H9 (cell line): Measurements from ENCODE around the gene KISS1R. TPM values are rescaled to one million over a fixed set of nuclear protein-coding genes. Genes with fewer than 3 reads are reported as not detected.

Experiments
- DNase-seq: peaks from one replicate; pipeline ENCODE4 v3.0.0-alpha.2; 2017
- H2AFZ ChIP-seq: one replicate; pipeline ENCODE4 v1.6.1; 2013; ENCODE audit warnings: mild to moderate bottlenecking, low read length, control low read depth, moderate library complexity
- H2AK5ac ChIP-seq: 2 replicates; pipeline ENCODE4 v1.6.1; 2013; ENCODE audit warnings: low read length, control low read depth, mixed read lengths; ENCODE audit not compliant: insufficient read length
- H2BK120ac ChIP-seq: one replicate; pipeline ENCODE4 v1.6.1; 2013; ENCODE audit warnings: low read depth, mild to moderate bottlenecking, low read length, control low read depth, inconsistent platforms; ENCODE audit not compliant: poor library complexity, severe bottlenecking
- H2BK12ac ChIP-seq: 2 replicates; pipeline ENCODE4 v1.6.1; 2013; ENCODE audit warnings: low read length, control low read depth, mixed read lengths, low read depth; ENCODE audit not compliant: insufficient read length
- H2BK15ac ChIP-seq: 2 replicates; pipeline ENCODE4 v1.6.1; 2013; ENCODE audit warnings: low read depth, low read length, control low read depth
- H2BK20ac ChIP-seq: one replicate; pipeline ENCODE4 v1.6.1; 2013; ENCODE audit warnings: low read depth, mild to moderate bottlenecking, low read length, control low read depth, inconsistent platforms; ENCODE audit not compliant: poor library complexity, severe bottlenecking
- H2BK5ac ChIP-seq: 2 replicates; pipeline ENCODE4 v1.6.1; 2013; ENCODE audit warnings: low read length, control low read depth, mixed read lengths; ENCODE audit not compliant: insufficient read length
- H3K14ac ChIP-seq: 2 replicates; pipeline ENCODE4 v1.6.1; 2013; ENCODE audit warnings: low read length, control low read depth; ENCODE audit not compliant: insufficient read depth
- H3K18ac ChIP-seq: 2 replicates; pipeline ENCODE4 v1.6.1; 2013; ENCODE audit warnings: low read depth, mild to moderate bottlenecking, mixed read lengths, low read length, control low read depth; ENCODE audit not compliant: insufficient read length
- H3K23ac ChIP-seq: 2 replicates; pipeline ENCODE4 v1.6.1; 2013; ENCODE audit warnings: low read length, control low read depth, mixed read lengths, low read depth; ENCODE audit not compliant: insufficient read length
- H3K23me2 ChIP-seq: 2 replicates; pipeline ENCODE4 v1.6.1; 2013; ENCODE audit warnings: low read depth, mild to moderate bottlenecking, mixed read lengths, low read length, control low read depth; ENCODE audit not compliant: insufficient read length, poor library complexity, severe bottlenecking
- H3K27ac ChIP-seq: 2 replicates; pipeline ENCODE4 v1.5.1; 2013; ENCODE audit warnings: low read length, control low read depth, mixed read lengths, low read depth; ENCODE audit not compliant: insufficient read length
- H3K27me3 ChIP-seq: 2 replicates; pipeline ENCODE4 v1.6.1; 2013; ENCODE audit warnings: low read length, control low read depth, inconsistent platforms; ENCODE audit not compliant: insufficient read depth
- H3K4ac ChIP-seq: 2 replicates; pipeline ENCODE4 v1.6.1; 2013; ENCODE audit warnings: low read depth, mild to moderate bottlenecking, control low read depth, inconsistent platforms, low read length, moderate library complexity
- H3K4me1 ChIP-seq: 2 replicates; pipeline ENCODE4 v1.6.1; 2013; ENCODE audit warnings: low read length, control low read depth, inconsistent platforms; ENCODE audit not compliant: insufficient read depth
- H3K4me2 ChIP-seq: 2 replicates; pipeline ENCODE4 v1.6.1; 2013; ENCODE audit warnings: low read length, control low read depth, mixed read lengths; ENCODE audit not compliant: insufficient read length, insufficient read depth
- H3K56ac ChIP-seq: 2 replicates; pipeline ENCODE4 v1.6.1; 2013; ENCODE audit warnings: low read depth, mild to moderate bottlenecking, mixed read lengths, low read length, control low read depth; ENCODE audit not compliant: insufficient read length
- H3K79me1 ChIP-seq: 2 replicates; pipeline ENCODE4 v1.6.1; 2013; ENCODE audit warnings: low read depth, mild to moderate bottlenecking, moderate library complexity, low read length, control low read depth, inconsistent platforms; ENCODE audit not compliant: insufficient read depth, poor library complexity, severe bottlenecking
- H3K79me2 ChIP-seq: 2 replicates; pipeline ENCODE4 v1.6.1; 2013; ENCODE audit warnings: low read length, control low read depth, inconsistent platforms; ENCODE audit not compliant: insufficient read depth
- H3K9ac ChIP-seq: 2 replicates; pipeline ENCODE4 v1.6.1; 2013; ENCODE audit warnings: low read length, control low read depth, mixed read lengths; ENCODE audit not compliant: insufficient read length; ENCODE audit errors: extremely low read depth
- H3K9me3 ChIP-seq: one replicate; pipeline ENCODE4 v1.6.1; 2013; ENCODE audit warnings: low read depth, low read length, inconsistent platforms; ENCODE audit not compliant: control insufficient read depth
- H3T11ph ChIP-seq: one replicate; pipeline ENCODE4 v1.6.1; 2013; ENCODE audit warnings: mild to moderate bottlenecking, low read length, control low read depth, inconsistent platforms
- H4K20me1 ChIP-seq: one replicate; pipeline ENCODE4 v1.6.1; 2013; ENCODE audit not compliant: control insufficient read depth, insufficient read length, insufficient read depth
- H4K5ac ChIP-seq: 2 replicates; pipeline ENCODE4 v1.6.1; 2013; ENCODE audit warnings: low read depth, mild to moderate bottlenecking, mixed read lengths, low read length, control low read depth; ENCODE audit not compliant: insufficient read length
- H4K8ac ChIP-seq: replicated peaks from 2 replicates; pipeline ENCODE4 v1.6.1; 2013; ENCODE audit warnings: low read length, control low read depth, mixed read lengths, low read depth; ENCODE audit not compliant: insufficient read length
- H4K91ac ChIP-seq: 2 replicates; pipeline ENCODE4 v1.6.1; 2013; ENCODE audit warnings: low read depth, mild to moderate bottlenecking, moderate library complexity, mixed read lengths, low read length, control low read depth; ENCODE audit not compliant: insufficient read length
- H3K27ac Mint-ChIP-seq, 3 experiments: 2 replicates in 2 of 3; 3 replicates in 1 of 3; pipeline ENCODE4 v1.8.0; 2020 to 2021; ENCODE audit warnings: mixed read lengths in 3 of 3, mild to moderate bottlenecking in 1 of 3, moderate library complexity in 1 of 3
- H3K27me3 Mint-ChIP-seq: 2 replicates; pipeline ENCODE4 v1.8.0; 2021; ENCODE audit warnings: low read depth, mild to moderate bottlenecking, moderate library complexity, mixed read lengths
- H3K36me3 Mint-ChIP-seq, 3 experiments: 2 replicates in 2 of 3; 3 replicates in 1 of 3; pipeline ENCODE4 v1.8.0; 2020 to 2021; ENCODE audit warnings: low read depth in 3 of 3, mixed read lengths in 3 of 3; ENCODE audit not compliant: insufficient read depth in 1 of 3
- H3K4me1 Mint-ChIP-seq, 2 experiments: 2 replicates each; pipeline ENCODE4 v1.8.0; 2020; ENCODE audit warnings: mixed read lengths in 2 of 2
- H3K4me3 Mint-ChIP-seq, 2 experiments: 2 replicates in 1 of 2; 3 replicates in 1 of 2; pipeline ENCODE4 v1.8.0; 2020 to 2021; ENCODE audit warnings: mild to moderate bottlenecking in 2 of 2, mixed read lengths in 2 of 2, moderate library complexity in 1 of 2
- H3K9me3 Mint-ChIP-seq, 2 experiments: 2 replicates in 1 of 2; 3 replicates in 1 of 2; pipeline ENCODE4 v1.8.0; 2020; ENCODE audit warnings: mild to moderate bottlenecking in 2 of 2, mixed read lengths in 2 of 2, moderate library complexity in 1 of 2
- CTCF ChIP-seq: fragments of 200-600 bp; sonication (generic); conservative IDR thresholded peaks from 3 replicates; pipeline ENCODE4 v1.8.0; 2021; ENCODE audit warnings: antibody characterized with exemption, mild to moderate bottlenecking
- WGBS: extraction: QIAGEN DNeasy Blood & Tissue Kit; methylation state at CpG from one replicate; pipeline ENCODE4 v1.1.7; 2013; ENCODE audit warnings: missing lambda C conversion rate, low lambda C conversion rate, mixed read lengths; ENCODE audit not compliant: insufficient read length; ENCODE audit errors: extremely low coverage; 5-methylcytosine and 5-hydroxymethylcytosine counted together
- total RNA-seq: library from RNA; stranded (reverse); gene quantifications from 2 replicates; pipeline ENCODE4 v1.2.1, GENCODE V29; 2021

KISS1R gene
- total RNA-seq, 1 experiment from 2014 or later = 3.3 TPM

- H3K9me3 Mint-ChIP-seq = peaks cover 0 to 3% of the 10 kb centered on the region in 2 experiments; a peak in 1 of 5 replicates
- peaks cover 0 to 12% (median 5%) of the 10 kb centered on the region in 3 experiments; a peak in 3 of 7 replicates for H3K36me3 Mint-ChIP-seq
- Histone ChIP-seq H3K79me1 (peaks cover 10% of the 10 kb centered on the region), H3K23me2 (peaks cover 11% of the 10 kb centered on the region), H3K9ac (no peak overlapping the region), H3K14ac (no peak overlapping the region), H3K23ac (no peak overlapping the region), H2BK5ac (no peak overlapping the region), H3K27me3 (no peaks in the 10 kb centered on the region), H2AFZ (no peak overlapping the region), H2BK20ac (no peak overlapping the region), H2BK15ac (no peak overlapping the region), H3K4ac (no peak overlapping the region), H4K20me1 (no peaks in the 10 kb centered on the region), H3K79me2 (peaks cover 7% of the 10 kb centered on the region; the same call in 1 of the 2 replicates), H3K4me2 (no peak overlapping the region), H2BK12ac (no peak overlapping the region), H3K27ac (no peak overlapping the region), H4K8ac (no peak overlapping the region), H3K18ac (no peak overlapping the region), H3K9me3 (no peaks in the 10 kb centered on the region), H2BK120ac (no peak overlapping the region), H3K56ac (no peak overlapping the region), H4K5ac (no peak overlapping the region), H4K91ac (no peak overlapping the region), H3K4me1 (no peaks in the 10 kb centered on the region), H3T11ph (no peak overlapping the region), H2AK5ac (no peak overlapping the region)
- peak overlapping the region; percentile 65 to 77 for H3K4me3 Mint-ChIP-seq
- WGBS = no CpG with 5 or more reads among the region's 54 CpGs
- peaks cover 0 to 13% of the 10 kb centered on the region in 2 experiments; a peak in 2 of 4 replicates for H3K4me1 Mint-ChIP-seq
- peak; percentile 55 for DNase-seq
- no peak for TF ChIP-seq CTCF
- no peak overlapping the region for H3K27ac Mint-ChIP-seq
- H3K27me3 Mint-ChIP-seq = peaks cover 27% of the 10 kb centered on the region
Observed at GRCh38 chr19:911197-912033, 5.7 kb upstream of the KISS1R start.
